ENCODE results near the gene ASB11. TPM values are rescaled to one million over a fixed set of nuclear protein-coding genes. Genes with fewer than 3 reads are reported as not detected.

ASB11 gene
- polyA plus RNA-seq, 1 donor (not counting 4 experiments of a cell fraction or from before 2014, with no cell fraction given): not detected

DNA sequence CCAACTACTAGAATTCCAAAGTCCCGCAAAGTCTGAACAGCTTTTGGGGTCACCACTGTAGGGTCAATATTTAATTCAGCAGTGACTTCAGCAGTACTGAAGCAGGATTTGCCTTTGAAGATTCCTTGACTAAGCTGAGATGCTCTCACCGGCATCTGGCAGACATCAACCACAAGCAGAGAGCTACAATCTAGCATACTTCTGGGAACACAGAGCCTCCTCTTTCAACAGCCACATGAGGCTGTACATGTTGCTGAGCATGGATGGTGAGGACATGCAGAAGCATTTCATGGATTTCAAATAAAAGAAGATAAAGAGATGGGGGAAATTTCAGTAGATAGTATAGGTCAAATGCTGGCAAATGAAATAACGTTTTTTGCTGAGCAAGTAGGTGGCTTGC, 6.6 kb upstream of the ASB11 start:
- Histone ChIP-seq H3K79me2 (ENCODE audit: control insufficient read depth, insufficient read depth, low read length) (no peaks in the 10 kb centered on the region), H3K4me3 (ENCODE audit: control insufficient read depth in 2 of 3, extremely low read depth in 1 of 3, insufficient read depth in 2 of 3, low read depth in 1 of 3, low read length in 3 of 3) (no peak overlapping the region), H3K27ac (ENCODE audit: control insufficient read depth, insufficient read depth, low read length) (no peak overlapping the region), H3K9me3 (ENCODE audit: control insufficient read depth, low read depth, low read length) (no peaks in the 10 kb centered on the region), H3K9me1 (ENCODE audit: control insufficient read depth, extremely low read depth, insufficient read depth, low read length) (no peaks in the 10 kb centered on the region), H4K20me1 (ENCODE audit: control insufficient read depth, extremely low read depth, insufficient read depth, low read length) (no peaks in the 10 kb centered on the region), H2AFZ (ENCODE audit: control insufficient read depth, low read length) (no peak overlapping the region), H3K4me2 (ENCODE audit: control insufficient read depth, extremely low read depth, insufficient read depth, low read depth, low read length) (no peak overlapping the region), H3K36me3 (ENCODE audit: control insufficient read depth in 2 of 2, extremely low read depth in 1 of 2, insufficient read depth in 2 of 2, low read length in 2 of 2) (peaks cover 0 to 2% of the 10 kb centered on the region in 2 experiments), H3K27me3 (ENCODE audit: control insufficient read depth, extremely low read depth, insufficient read depth, low read length) (no peaks in the 10 kb centered on the region), H3K9ac (ENCODE audit: control insufficient read depth, extremely low read depth, insufficient read depth, low read length) (no peak overlapping the region), H3K4me1 (ENCODE audit: control insufficient read depth, extremely low read depth, insufficient read depth, low read length) (no peaks in the 10 kb centered on the region)
- dilution Hi-C loops (cut with MboI; ENCODE audit: extremely low pct_ligation_motif_present, low sequenced_read_pairs): no loop called here
- TF ChIP-seq, protein P1, sequence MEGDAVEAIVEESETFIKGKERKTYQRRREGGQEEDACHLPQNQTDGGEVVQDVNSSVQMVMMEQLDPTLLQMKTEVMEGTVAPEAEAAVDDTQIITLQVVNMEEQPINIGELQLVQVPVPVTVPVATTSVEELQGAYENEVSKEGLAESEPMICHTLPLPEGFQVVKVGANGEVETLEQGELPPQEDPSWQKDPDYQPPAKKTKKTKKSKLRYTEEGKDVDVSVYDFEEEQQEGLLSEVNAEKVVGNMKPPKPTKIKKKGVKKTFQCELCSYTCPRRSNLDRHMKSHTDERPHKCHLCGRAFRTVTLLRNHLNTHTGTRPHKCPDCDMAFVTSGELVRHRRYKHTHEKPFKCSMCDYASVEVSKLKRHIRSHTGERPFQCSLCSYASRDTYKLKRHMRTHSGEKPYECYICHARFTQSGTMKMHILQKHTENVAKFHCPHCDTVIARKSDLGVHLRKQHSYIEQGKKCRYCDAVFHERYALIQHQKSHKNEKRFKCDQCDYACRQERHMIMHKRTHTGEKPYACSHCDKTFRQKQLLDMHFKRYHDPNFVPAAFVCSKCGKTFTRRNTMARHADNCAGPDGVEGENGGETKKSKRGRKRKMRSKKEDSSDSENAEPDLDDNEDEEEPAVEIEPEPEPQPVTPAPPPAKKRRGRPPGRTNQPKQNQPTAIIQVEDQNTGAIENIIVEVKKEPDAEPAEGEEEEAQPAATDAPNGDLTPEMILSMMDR (optimal IDR thresholded peaks at IDR 0.05 in 1 of 3, IDR thresholded peaks at IDR 0.05 in 1 of 3, conservative IDR thresholded peaks at IDR 0.05 in 1 of 3; ENCODE audit: extremely low read depth in 1 of 3, insufficient read depth in 2 of 3, low read length in 3 of 3): no peak
- no peak for TF ChIP-seq EZH2 (IDR thresholded peaks at IDR 0.05; ENCODE audit: low read length)
- no peak for FAIRE-seq
- DNase-seq (ENCODE audit: low read depth, low spot score): no peak

DNA sequence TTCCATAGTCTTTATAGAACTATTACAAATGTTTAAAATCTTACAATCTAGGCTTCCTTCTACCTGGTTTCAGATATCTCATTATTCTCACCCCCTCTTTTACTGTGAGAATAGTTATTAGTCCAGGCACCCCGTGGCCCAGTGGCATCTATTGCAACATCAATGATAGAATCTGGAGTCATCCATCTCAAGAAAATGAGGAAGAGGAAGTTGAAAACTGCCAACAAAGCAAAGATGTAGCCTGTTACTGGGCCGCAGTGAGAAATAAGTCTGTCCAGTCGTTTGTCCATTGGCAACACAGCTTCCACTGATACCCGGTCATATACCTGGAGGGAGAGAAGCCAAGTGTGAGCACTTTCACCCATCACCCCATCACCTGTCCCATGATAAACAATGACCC, 6.0 kb upstream of the ASB11 start:
- no peak for FAIRE-seq
- Histone ChIP-seq H3K9me3 (ENCODE audit: control insufficient read depth, low read depth, low read length) (no peaks in the 10 kb centered on the region), H3K4me2 (ENCODE audit: control insufficient read depth, extremely low read depth, insufficient read depth, low read depth, low read length) (no peak overlapping the region), H4K20me1 (ENCODE audit: control insufficient read depth, extremely low read depth, insufficient read depth, low read length) (no peaks in the 10 kb centered on the region), H3K36me3 (ENCODE audit: control insufficient read depth in 2 of 2, extremely low read depth in 1 of 2, insufficient read depth in 2 of 2, low read length in 2 of 2) (peaks cover 0 to 2% of the 10 kb centered on the region in 2 experiments), H3K9ac (ENCODE audit: control insufficient read depth, extremely low read depth, insufficient read depth, low read length) (no peak overlapping the region), H3K27me3 (ENCODE audit: control insufficient read depth, extremely low read depth, insufficient read depth, low read length) (no peaks in the 10 kb centered on the region), H3K27ac (ENCODE audit: control insufficient read depth, insufficient read depth, low read length) (no peak overlapping the region), H3K9me1 (ENCODE audit: control insufficient read depth, extremely low read depth, insufficient read depth, low read length) (no peaks in the 10 kb centered on the region), H2AFZ (ENCODE audit: control insufficient read depth, low read length) (no peak overlapping the region), H3K79me2 (ENCODE audit: control insufficient read depth, insufficient read depth, low read length) (no peaks in the 10 kb centered on the region), H3K4me3 (ENCODE audit: control insufficient read depth in 2 of 3, extremely low read depth in 1 of 3, insufficient read depth in 2 of 3, low read depth in 1 of 3, low read length in 3 of 3) (no peak overlapping the region), H3K4me1 (ENCODE audit: control insufficient read depth, extremely low read depth, insufficient read depth, low read length) (no peaks in the 10 kb centered on the region)
- dilution Hi-C loops (cut with MboI; ENCODE audit: extremely low pct_ligation_motif_present, low sequenced_read_pairs): no loop called here
- no peak for DNase-seq (ENCODE audit: low read depth, low spot score)
- no peak for TF ChIP-seq EZH2 (IDR thresholded peaks at IDR 0.05; ENCODE audit: low read length)
- TF ChIP-seq, protein P1 (optimal IDR thresholded peaks at IDR 0.05 in 1 of 3, IDR thresholded peaks at IDR 0.05 in 1 of 3, conservative IDR thresholded peaks at IDR 0.05 in 1 of 3; ENCODE audit: extremely low read depth in 1 of 3, insufficient read depth in 2 of 3, low read length in 3 of 3): no peak
